GM23338 (cell line): ENCODE data around the gene RGS19. TPM values are rescaled to one million over a fixed set of nuclear protein-coding genes. Genes with fewer than 3 reads are reported as not detected.

Experiments
- ATAC-seq: fragments of 200-7000 bp; cut with Tn5 transposase; 3 replicates; pipeline ENCODE4 v1.9.1; 2020
- DNase-seq: peaks from one replicate; pipeline ENCODE4 v3.0.0-alpha.2; 2015; ENCODE audit warnings: low spot score
- H2AFZ ChIP-seq: fragments of 200-600 bp; sonication (generic); 2 replicates; pipeline ENCODE4 v1.8.0; 2016; ENCODE audit warnings: antibody characterized with exemption, mild to moderate bottlenecking, moderate library complexity
- H3F3A ChIP-seq: fragments of 200-600 bp; sonication (generic); replicated peaks from 2 replicates; pipeline ENCODE4 v1.8.0; 2017; ENCODE audit warnings: antibody characterized with exemption, mixed run types, low read depth
- H3K27ac ChIP-seq: fragments of 200-600 bp; sonication (generic); 2 replicates; pipeline ENCODE4 v1.6.1; 2016; ENCODE audit warnings: low read depth
- H3K27me3 ChIP-seq: fragments of 200-600 bp; sonication (generic); 2 replicates; pipeline ENCODE4 v1.8.0; 2016; ENCODE audit warnings: mild to moderate bottlenecking, mixed run types, moderate library complexity; ENCODE audit not compliant: insufficient read depth
- H3K36me3 ChIP-seq: fragments of 200-600 bp; sonication (generic); 2 replicates; pipeline ENCODE4 v1.8.0; 2016; ENCODE audit warnings: mild to moderate bottlenecking; ENCODE audit not compliant: insufficient read depth
- H3K4me1 ChIP-seq: fragments of 200-600 bp; sonication (generic); 2 replicates; pipeline ENCODE4 v1.8.0; 2016; ENCODE audit warnings: mild to moderate bottlenecking, moderate library complexity; ENCODE audit not compliant: insufficient read depth
- H3K4me2 ChIP-seq: fragments of 200-600 bp; sonication (generic); 2 replicates; pipeline ENCODE4 v1.7.1; 2017; ENCODE audit warnings: mixed run types
- H3K4me3 ChIP-seq: fragments of 200-600 bp; sonication (generic); 2 replicates; pipeline ENCODE4 v1.6.1; 2016; ENCODE audit warnings: mixed run types
- H3K79me2 ChIP-seq: fragments of 200-600 bp; sonication (generic); replicated peaks from 2 replicates; pipeline ENCODE4 v1.8.0; 2017; ENCODE audit warnings: mild to moderate bottlenecking; ENCODE audit not compliant: insufficient read depth
- H3K9me2 ChIP-seq: fragments of 200-600 bp; sonication (generic); 2 replicates; pipeline ENCODE4 v1.8.0; 2017; ENCODE audit not compliant: insufficient read depth
- H4K20me1 ChIP-seq: fragments of 200-600 bp; sonication (generic); replicated peaks from 2 replicates; pipeline ENCODE4 v1.8.0; 2017; ENCODE audit warnings: mild to moderate bottlenecking; ENCODE audit not compliant: insufficient read depth
- H3K27ac Mint-ChIP-seq: 2 replicates; pipeline ENCODE4 v1.8.0; 2020; ENCODE audit warnings: inconsistent platforms, mild to moderate bottlenecking, moderate library complexity, mixed read lengths
- H3K27me3 Mint-ChIP-seq: 3 replicates; pipeline ENCODE4 v1.8.0; 2022; ENCODE audit warnings: low read depth, mild to moderate bottlenecking, moderate library complexity, mixed read lengths, inconsistent platforms; ENCODE audit not compliant: insufficient read depth, poor library complexity
- H3K36me3 Mint-ChIP-seq: 3 replicates; pipeline ENCODE4 v1.8.0; 2021; ENCODE audit warnings: low read depth, mild to moderate bottlenecking, inconsistent platforms, moderate library complexity, mixed read lengths
- H3K4me1 Mint-ChIP-seq: 3 replicates; pipeline ENCODE4 v1.8.0; 2020; ENCODE audit warnings: mild to moderate bottlenecking, inconsistent platforms, mixed read lengths
- H3K4me3 Mint-ChIP-seq: 3 replicates; pipeline ENCODE4 v1.8.0; 2021; ENCODE audit warnings: moderate library complexity, mild to moderate bottlenecking, inconsistent platforms, mixed read lengths
- H3K9me3 Mint-ChIP-seq: 3 replicates; pipeline ENCODE4 v1.8.0; 2020; ENCODE audit warnings: moderate library complexity, mild to moderate bottlenecking, inconsistent platforms, mixed read lengths
- CREB1 ChIP-seq: fragments of 250-450 bp; sonication (Bioruptor Pico); IDR thresholded peaks from 2 replicates; pipeline ENCODE4 v1.5.0; 2020; ENCODE audit warnings: low read depth, mild to moderate bottlenecking, moderate library complexity
- CTCF ChIP-seq, 2 experiments: fragments of 200-600 bp in 1 of 2; sonication (generic) in 1 of 2; conservative IDR thresholded peaks; 2 replicates each; pipeline versions ENCODE4 v1.5.1 to v1.6.1; 2016 to 2017; ENCODE audit warnings: antibody characterized with exemption in 2 of 2, low read depth in 2 of 2, mild to moderate bottlenecking in 2 of 2, moderate library complexity in 1 of 2
- ETS1 ChIP-seq: IDR thresholded peaks from 2 replicates; pipeline ENCODE4 v1.6.1; 2016; ENCODE audit warnings: antibody characterized with exemption
- EZH2 ChIP-seq: fragments of 200-600 bp; sonication (generic); IDR thresholded peaks from one replicate; pipeline ENCODE4 v1.8.0; 2017; ENCODE audit warnings: antibody characterized with exemption, mild to moderate bottlenecking, low read depth; ENCODE audit not compliant: unreplicated experiment
- EZH2phosphoT487 ChIP-seq: fragments of 200-600 bp; sonication (generic); IDR thresholded peaks from one replicate; pipeline ENCODE4 v1.8.1; 2018; ENCODE audit warnings: antibody characterized with exemption; ENCODE audit not compliant: unreplicated experiment
- JUNB ChIP-seq: IDR thresholded peaks from one replicate; pipeline ENCODE4 v1.6.1; 2016; ENCODE audit warnings: antibody characterized with exemption; ENCODE audit not compliant: unreplicated experiment
- NANOG ChIP-seq: IDR thresholded peaks from 2 replicates; pipeline ENCODE4 v1.6.1; 2016; ENCODE audit warnings: antibody characterized with exemption, borderline replicate concordance
- POLR2AphosphoS5 ChIP-seq: IDR thresholded peaks from 2 replicates; pipeline ENCODE4 v1.6.1; 2016; ENCODE audit warnings: antibody characterized with exemption, low read depth
- REST ChIP-seq: IDR thresholded peaks from one replicate; pipeline ENCODE4 v1.6.1; 2018; ENCODE audit warnings: antibody characterized with exemption; ENCODE audit not compliant: unreplicated experiment
- STAT1 ChIP-seq: IDR thresholded peaks from one replicate; pipeline ENCODE4 v1.6.1; 2016; ENCODE audit warnings: antibody characterized with exemption; ENCODE audit not compliant: unreplicated experiment
- ZNF114 ChIP-seq: fragments of 250-450 bp; sonication (Bioruptor Pico); IDR thresholded peaks from 2 replicates; pipeline ENCODE4 v1.5.0; 2020; ENCODE audit warnings: mild to moderate bottlenecking, moderate library complexity
- ZNF331 ChIP-seq: fragments of 250-450 bp; sonication (Bioruptor Pico); IDR thresholded peaks from 2 replicates; pipeline ENCODE4 v1.5.0; 2020; ENCODE audit warnings: low read depth, mild to moderate bottlenecking, moderate library complexity
- ZNF462 ChIP-seq: fragments of 250-450 bp; sonication (Bioruptor Pico); IDR thresholded peaks from 2 replicates; pipeline ENCODE4 v1.5.0; 2020; ENCODE audit warnings: mild to moderate bottlenecking, moderate library complexity
- polyA plus RNA-seq: library from polyadenylated mRNA; unstranded; fragments of >200 nt; fragmentation: Nextera tagmentation; extraction: Ambion mirVana; gene quantifications from 2 replicates; pipeline ENCODE4 v1.2.1, GENCODE V29; 2016
- total RNA-seq: library from RNA; depleted of rRNA; stranded (reverse); fragments of >200 nt; shearing (Covaris generic); gene quantifications from 2 replicates; pipeline ENCODE4 v1.2.3, GENCODE V29; 2014

RGS19 gene
- total and polyA plus RNA-seq, 2 experiments from 2014 or later = 13.1 to 19.7 TPM

- H3K79me2 ChIP-seq = no peaks in the 10 kb centered on the region
- Mint-ChIP-seq H3K27me3 (peaks cover 7% of the 10 kb centered on the region), H3K9me3 (no peaks in the 10 kb centered on the region; the same call in 2 of the 3 replicates), H3K27ac (no peak overlapping the region), H3K36me3 (no peaks in the 10 kb centered on the region), H3K4me3 (no peak overlapping the region), H3K4me1 (no peaks in the 10 kb centered on the region; the same call in 2 of the 3 replicates)
- DNase-seq (peak; percentile 0), ATAC-seq (no peak)
- no peak overlapping the region for H3K27ac ChIP-seq
- H3K4me3 ChIP-seq = no peak overlapping the region
- H3F3A ChIP-seq = no peaks in the 10 kb centered on the region
- H3K4me1 ChIP-seq = no peaks in the 10 kb centered on the region
- no peak overlapping the region for H2AFZ ChIP-seq
- no peak overlapping the region for H3K4me2 ChIP-seq
- H3K9me2 ChIP-seq = no peaks in the 10 kb centered on the region
- H4K20me1 ChIP-seq = no peaks in the 10 kb centered on the region
- no peaks in the 10 kb centered on the region for H3K36me3 ChIP-seq
- TF ChIP-seq CREB1 (CRISPR knock-in tag) (no peak), ZNF331 (CRISPR knock-in tag) (no peak), ZNF114 (CRISPR knock-in tag) (no peak), JUNB (no peak), STAT1 (no peak), REST (no peak), NANOG (no peak), POLR2AphosphoS5 (no peak), CTCF (conservative IDR thresholded peaks at IDR 0.05; ENCODE audit: low read depth in 2 of 2) (no peak), EZH2phosphoT487 (no peak), EZH2 (no peak), ZNF462 (CRISPR knock-in tag) (no peak), ETS1 (no peak)
- H3K27me3 ChIP-seq = no peaks in the 10 kb centered on the region
Measured at GRCh38 chr20:64109831-64110391, 30.6 kb upstream of the RGS19 start.
